ENCODE measurements around the gene PPP1R3A.

DNA sequence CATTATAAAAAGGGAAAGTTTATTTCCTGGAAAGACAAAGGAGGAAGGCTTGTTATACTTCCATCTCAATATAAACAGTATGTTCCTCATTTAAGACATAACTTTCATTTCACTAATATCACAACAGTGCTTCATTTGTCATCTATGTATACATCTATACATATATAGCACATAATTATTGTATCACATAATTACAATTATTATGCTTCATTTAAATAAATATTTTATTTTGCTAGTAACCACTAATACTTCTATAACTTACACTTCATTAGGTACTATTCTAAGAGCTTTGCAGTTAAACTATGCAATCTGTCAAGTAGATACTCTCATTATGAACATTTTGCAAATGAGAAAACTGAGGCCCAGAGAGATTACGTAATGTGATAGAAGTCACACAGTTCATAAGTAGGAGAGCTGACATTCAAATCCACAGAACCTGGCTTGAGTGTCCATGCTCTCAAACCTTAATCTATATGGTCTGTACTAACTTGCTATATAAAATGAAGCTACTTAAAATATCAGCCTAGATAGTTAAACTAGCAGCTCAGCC, 86.5 kb downstream of the PPP1R3A start:
- TF ChIP-seq, protein P1, sequence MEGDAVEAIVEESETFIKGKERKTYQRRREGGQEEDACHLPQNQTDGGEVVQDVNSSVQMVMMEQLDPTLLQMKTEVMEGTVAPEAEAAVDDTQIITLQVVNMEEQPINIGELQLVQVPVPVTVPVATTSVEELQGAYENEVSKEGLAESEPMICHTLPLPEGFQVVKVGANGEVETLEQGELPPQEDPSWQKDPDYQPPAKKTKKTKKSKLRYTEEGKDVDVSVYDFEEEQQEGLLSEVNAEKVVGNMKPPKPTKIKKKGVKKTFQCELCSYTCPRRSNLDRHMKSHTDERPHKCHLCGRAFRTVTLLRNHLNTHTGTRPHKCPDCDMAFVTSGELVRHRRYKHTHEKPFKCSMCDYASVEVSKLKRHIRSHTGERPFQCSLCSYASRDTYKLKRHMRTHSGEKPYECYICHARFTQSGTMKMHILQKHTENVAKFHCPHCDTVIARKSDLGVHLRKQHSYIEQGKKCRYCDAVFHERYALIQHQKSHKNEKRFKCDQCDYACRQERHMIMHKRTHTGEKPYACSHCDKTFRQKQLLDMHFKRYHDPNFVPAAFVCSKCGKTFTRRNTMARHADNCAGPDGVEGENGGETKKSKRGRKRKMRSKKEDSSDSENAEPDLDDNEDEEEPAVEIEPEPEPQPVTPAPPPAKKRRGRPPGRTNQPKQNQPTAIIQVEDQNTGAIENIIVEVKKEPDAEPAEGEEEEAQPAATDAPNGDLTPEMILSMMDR (IDR thresholded peaks at IDR 0.05): no peak
- no peak for TF ChIP-seq RCOR1 (IDR thresholded peaks at IDR 0.05; ENCODE audit: low read depth, low read length)
- TF ChIP-seq CBX8 (IDR thresholded peaks at IDR 0.05): no peak
- TF ChIP-seq JUNB (IDR thresholded peaks at IDR 0.05): no peak
- no peak for TF ChIP-seq FOXS1 (CRISPR knock-in tag; IDR thresholded peaks at IDR 0.05)
- TF ChIP-seq CHD4 (IDR thresholded peaks at IDR 0.05; ENCODE audit: borderline replicate concordance): no peak
- no peak for TF ChIP-seq MAFK (IDR thresholded peaks at IDR 0.05; ENCODE audit: partially characterized antibody)
- TF ChIP-seq, protein P2, sequence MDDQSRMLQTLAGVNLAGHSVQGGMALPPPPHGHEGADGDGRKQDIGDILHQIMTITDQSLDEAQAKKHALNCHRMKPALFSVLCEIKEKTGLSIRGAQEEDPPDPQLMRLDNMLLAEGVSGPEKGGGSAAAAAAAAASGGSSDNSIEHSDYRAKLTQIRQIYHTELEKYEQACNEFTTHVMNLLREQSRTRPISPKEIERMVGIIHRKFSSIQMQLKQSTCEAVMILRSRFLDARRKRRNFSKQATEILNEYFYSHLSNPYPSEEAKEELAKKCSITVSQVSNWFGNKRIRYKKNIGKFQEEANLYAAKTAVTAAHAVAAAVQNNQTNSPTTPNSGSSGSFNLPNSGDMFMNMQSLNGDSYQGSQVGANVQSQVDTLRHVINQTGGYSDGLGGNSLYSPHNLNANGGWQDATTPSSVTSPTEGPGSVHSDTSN (IDR thresholded peaks at IDR 0.05): no peak
- no peak for TF ChIP-seq MAZ (IDR thresholded peaks at IDR 0.05; ENCODE audit: borderline replicate concordance, low read depth, low read length)
- TF ChIP-seq MYC (IDR thresholded peaks at IDR 0.05; ENCODE audit: borderline replicate concordance, low read length): no peak
- TF ChIP-seq HOXA7 (CRISPR knock-in tag; IDR thresholded peaks at IDR 0.05): no peak
- no peak for TF ChIP-seq POLR2A (IDR thresholded peaks at IDR 0.05; ENCODE audit: low read length)

Data from A549 (cell line).